GM23338 (cell line): ENCODE measurements around the gene KLHDC7B. TPM values are rescaled to one million over a fixed set of nuclear protein-coding genes. Genes with fewer than 3 reads are reported as not detected.

Source experiments
- ATAC-seq: fragments of 200-7000 bp; cut with Tn5 transposase; 3 replicates; pipeline ENCODE4 v1.9.1; 2020
- DNase-seq: peaks from one replicate; pipeline ENCODE4 v3.0.0-alpha.2; 2015; ENCODE audit warnings: low spot score
- H2AFZ ChIP-seq: fragments of 200-600 bp; sonication (generic); 2 replicates; pipeline ENCODE4 v1.8.0; 2016; ENCODE audit warnings: antibody characterized with exemption, mild to moderate bottlenecking, moderate library complexity
- H3F3A ChIP-seq: fragments of 200-600 bp; sonication (generic); replicated peaks from 2 replicates; pipeline ENCODE4 v1.8.0; 2017; ENCODE audit warnings: antibody characterized with exemption, mixed run types, low read depth
- H3K27ac ChIP-seq: fragments of 200-600 bp; sonication (generic); 2 replicates; pipeline ENCODE4 v1.6.1; 2016; ENCODE audit warnings: low read depth
- H3K27me3 ChIP-seq: fragments of 200-600 bp; sonication (generic); 2 replicates; pipeline ENCODE4 v1.8.0; 2016; ENCODE audit warnings: mild to moderate bottlenecking, mixed run types, moderate library complexity; ENCODE audit not compliant: insufficient read depth
- H3K36me3 ChIP-seq: fragments of 200-600 bp; sonication (generic); 2 replicates; pipeline ENCODE4 v1.8.0; 2016; ENCODE audit warnings: mild to moderate bottlenecking; ENCODE audit not compliant: insufficient read depth
- H3K4me1 ChIP-seq: fragments of 200-600 bp; sonication (generic); 2 replicates; pipeline ENCODE4 v1.8.0; 2016; ENCODE audit warnings: mild to moderate bottlenecking, moderate library complexity; ENCODE audit not compliant: insufficient read depth
- H3K4me2 ChIP-seq: fragments of 200-600 bp; sonication (generic); 2 replicates; pipeline ENCODE4 v1.7.1; 2017; ENCODE audit warnings: mixed run types
- H3K4me3 ChIP-seq: fragments of 200-600 bp; sonication (generic); 2 replicates; pipeline ENCODE4 v1.6.1; 2016; ENCODE audit warnings: mixed run types
- H3K79me2 ChIP-seq: fragments of 200-600 bp; sonication (generic); replicated peaks from 2 replicates; pipeline ENCODE4 v1.8.0; 2017; ENCODE audit warnings: mild to moderate bottlenecking; ENCODE audit not compliant: insufficient read depth
- H3K9me2 ChIP-seq: fragments of 200-600 bp; sonication (generic); 2 replicates; pipeline ENCODE4 v1.8.0; 2017; ENCODE audit not compliant: insufficient read depth
- H4K20me1 ChIP-seq: fragments of 200-600 bp; sonication (generic); replicated peaks from 2 replicates; pipeline ENCODE4 v1.8.0; 2017; ENCODE audit warnings: mild to moderate bottlenecking; ENCODE audit not compliant: insufficient read depth
- H3K27ac Mint-ChIP-seq: 2 replicates; pipeline ENCODE4 v1.8.0; 2020; ENCODE audit warnings: inconsistent platforms, mild to moderate bottlenecking, moderate library complexity, mixed read lengths
- H3K27me3 Mint-ChIP-seq: 3 replicates; pipeline ENCODE4 v1.8.0; 2022; ENCODE audit warnings: low read depth, mild to moderate bottlenecking, moderate library complexity, mixed read lengths, inconsistent platforms; ENCODE audit not compliant: insufficient read depth, poor library complexity
- H3K36me3 Mint-ChIP-seq: 3 replicates; pipeline ENCODE4 v1.8.0; 2021; ENCODE audit warnings: low read depth, mild to moderate bottlenecking, inconsistent platforms, moderate library complexity, mixed read lengths
- H3K4me1 Mint-ChIP-seq: 3 replicates; pipeline ENCODE4 v1.8.0; 2020; ENCODE audit warnings: mild to moderate bottlenecking, inconsistent platforms, mixed read lengths
- H3K4me3 Mint-ChIP-seq: 3 replicates; pipeline ENCODE4 v1.8.0; 2021; ENCODE audit warnings: moderate library complexity, mild to moderate bottlenecking, inconsistent platforms, mixed read lengths
- H3K9me3 Mint-ChIP-seq: 3 replicates; pipeline ENCODE4 v1.8.0; 2020; ENCODE audit warnings: moderate library complexity, mild to moderate bottlenecking, inconsistent platforms, mixed read lengths
- CREB1 ChIP-seq: fragments of 250-450 bp; sonication (Bioruptor Pico); IDR thresholded peaks from 2 replicates; pipeline ENCODE4 v1.5.0; 2020; ENCODE audit warnings: low read depth, mild to moderate bottlenecking, moderate library complexity
- CTCF ChIP-seq, 2 experiments: fragments of 200-600 bp in 1 of 2; sonication (generic) in 1 of 2; conservative IDR thresholded peaks; 2 replicates each; pipeline versions ENCODE4 v1.5.1 to v1.6.1; 2016 to 2017; ENCODE audit warnings: antibody characterized with exemption in 2 of 2, low read depth in 2 of 2, mild to moderate bottlenecking in 2 of 2, moderate library complexity in 1 of 2
- EZH2 ChIP-seq: fragments of 200-600 bp; sonication (generic); IDR thresholded peaks from one replicate; pipeline ENCODE4 v1.8.0; 2017; ENCODE audit warnings: antibody characterized with exemption, mild to moderate bottlenecking, low read depth; ENCODE audit not compliant: unreplicated experiment
- EZH2phosphoT487 ChIP-seq: fragments of 200-600 bp; sonication (generic); IDR thresholded peaks from one replicate; pipeline ENCODE4 v1.8.1; 2018; ENCODE audit warnings: antibody characterized with exemption; ENCODE audit not compliant: unreplicated experiment
- JUNB ChIP-seq: IDR thresholded peaks from one replicate; pipeline ENCODE4 v1.6.1; 2016; ENCODE audit warnings: antibody characterized with exemption; ENCODE audit not compliant: unreplicated experiment
- REST ChIP-seq: IDR thresholded peaks from one replicate; pipeline ENCODE4 v1.6.1; 2018; ENCODE audit warnings: antibody characterized with exemption; ENCODE audit not compliant: unreplicated experiment
- ZNF114 ChIP-seq: fragments of 250-450 bp; sonication (Bioruptor Pico); IDR thresholded peaks from 2 replicates; pipeline ENCODE4 v1.5.0; 2020; ENCODE audit warnings: mild to moderate bottlenecking, moderate library complexity
- ZNF331 ChIP-seq: fragments of 250-450 bp; sonication (Bioruptor Pico); IDR thresholded peaks from 2 replicates; pipeline ENCODE4 v1.5.0; 2020; ENCODE audit warnings: low read depth, mild to moderate bottlenecking, moderate library complexity
- ZNF462 ChIP-seq: fragments of 250-450 bp; sonication (Bioruptor Pico); IDR thresholded peaks from 2 replicates; pipeline ENCODE4 v1.5.0; 2020; ENCODE audit warnings: mild to moderate bottlenecking, moderate library complexity
- polyA plus RNA-seq: library from polyadenylated mRNA; unstranded; fragments of >200 nt; fragmentation: Nextera tagmentation; extraction: Ambion mirVana; gene quantifications from 2 replicates; pipeline ENCODE4 v1.2.1, GENCODE V29; 2016
- total RNA-seq: library from RNA; depleted of rRNA; stranded (reverse); fragments of >200 nt; shearing (Covaris generic); gene quantifications from 2 replicates; pipeline ENCODE4 v1.2.3, GENCODE V29; 2014
- TF ChIP-seq, protein P1 (sequence below): IDR thresholded peaks from 2 replicates; pipeline ENCODE4 v1.6.1; 2016; ENCODE audit warnings: antibody characterized with exemption

Gene KLHDC7B
- total and polyA plus RNA-seq, 2 experiments from 2014 or later: not detected

DNA sequence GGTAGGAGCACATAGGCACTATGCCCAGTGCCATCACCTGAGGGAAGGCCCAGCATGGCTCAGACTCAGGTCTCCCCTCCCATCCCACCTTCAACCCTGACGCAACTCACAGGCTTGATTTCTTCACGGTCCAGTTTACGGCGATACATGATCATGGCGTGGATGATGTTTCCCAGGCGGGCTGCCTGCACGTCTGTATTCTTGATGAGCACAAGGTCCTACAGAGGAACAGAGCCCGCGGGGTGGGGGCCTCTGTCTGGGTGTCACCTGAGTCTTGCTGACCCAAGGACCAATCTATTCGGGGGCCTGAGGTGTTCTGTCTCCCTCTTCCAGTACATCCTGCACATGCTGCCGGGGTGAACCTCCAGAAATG is 28.7 kb downstream of the KLHDC7B start:
- H3K4me3 Mint-ChIP-seq: no peak overlapping the region
- no peak overlapping the region for H3K27ac Mint-ChIP-seq
- H3K27me3 ChIP-seq: no peaks in the 10 kb centered on the region
- ATAC-seq (no peak), DNase-seq (no peak)
- no peaks in the 10 kb centered on the region for H3K36me3 ChIP-seq
- H3K27ac ChIP-seq: no peak overlapping the region
- H3F3A ChIP-seq: no peaks in the 10 kb centered on the region; the same call in 1 of the 2 replicates
- TF ChIP-seq JUNB: no peak
- no peak for TF ChIP-seq EZH2phosphoT487
- no peak for TF ChIP-seq REST
- no peak for TF ChIP-seq ZNF114 (CRISPR knock-in tag)
- TF ChIP-seq ZNF462 (CRISPR knock-in tag): no peak
- TF ChIP-seq, protein P1, sequence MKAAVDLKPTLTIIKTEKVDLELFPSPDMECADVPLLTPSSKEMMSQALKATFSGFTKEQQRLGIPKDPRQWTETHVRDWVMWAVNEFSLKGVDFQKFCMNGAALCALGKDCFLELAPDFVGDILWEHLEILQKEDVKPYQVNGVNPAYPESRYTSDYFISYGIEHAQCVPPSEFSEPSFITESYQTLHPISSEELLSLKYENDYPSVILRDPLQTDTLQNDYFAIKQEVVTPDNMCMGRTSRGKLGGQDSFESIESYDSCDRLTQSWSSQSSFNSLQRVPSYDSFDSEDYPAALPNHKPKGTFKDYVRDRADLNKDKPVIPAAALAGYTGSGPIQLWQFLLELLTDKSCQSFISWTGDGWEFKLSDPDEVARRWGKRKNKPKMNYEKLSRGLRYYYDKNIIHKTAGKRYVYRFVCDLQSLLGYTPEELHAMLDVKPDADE: no peak
- TF ChIP-seq EZH2: no peak
- no peak for TF ChIP-seq CTCF (conservative IDR thresholded peaks at IDR 0.05; ENCODE audit: low read depth in 2 of 2)
- TF ChIP-seq ZNF331 (CRISPR knock-in tag): no peak
- TF ChIP-seq CREB1 (CRISPR knock-in tag): no peak
- H3K9me2 ChIP-seq: no peaks in the 10 kb centered on the region
- H2AFZ ChIP-seq: no peak overlapping the region
- H3K36me3 Mint-ChIP-seq: peaks cover 36% of the 10 kb centered on the region
- no peaks in the 10 kb centered on the region; the same call in 1 of the 2 replicates for H4K20me1 ChIP-seq
- no peaks in the 10 kb centered on the region for H3K9me3 Mint-ChIP-seq
- no peaks in the 10 kb centered on the region for H3K4me1 ChIP-seq
- H3K79me2 ChIP-seq: no peaks in the 10 kb centered on the region
- no peaks in the 10 kb centered on the region for H3K4me1 Mint-ChIP-seq
- no peak overlapping the region for H3K4me2 ChIP-seq
- H3K27me3 Mint-ChIP-seq: peaks cover 7% of the 10 kb centered on the region
- no peak overlapping the region for H3K4me3 ChIP-seq
